Suprapubic skin (tissue), 3 donors: ENCODE measurements around the gene GFOD1.

Experiments
- POLR2A ChIP-seq, 2 donors: fragments of 450-650 bp; IDR thresholded peaks; one replicate each; pipeline ENCODE4 v1.6.1; 2017; ENCODE audit warnings: antibody characterized with exemption in 2 of 2, mild to moderate bottlenecking in 2 of 2, moderate library complexity in 2 of 2
- TF ChIP-seq, protein P1 (sequence below), 2 donors: fragments of 200-600 bp in 1 of 2; fragments of 450-650 bp in 1 of 2; sonication (generic) in 1 of 2; IDR thresholded peaks; one replicate each; pipeline ENCODE4 v1.5.1; 2016 to 2019; ENCODE audit warnings: antibody characterized with exemption in 2 of 2, mild to moderate bottlenecking in 1 of 2, moderate library complexity in 1 of 2

DNA sequence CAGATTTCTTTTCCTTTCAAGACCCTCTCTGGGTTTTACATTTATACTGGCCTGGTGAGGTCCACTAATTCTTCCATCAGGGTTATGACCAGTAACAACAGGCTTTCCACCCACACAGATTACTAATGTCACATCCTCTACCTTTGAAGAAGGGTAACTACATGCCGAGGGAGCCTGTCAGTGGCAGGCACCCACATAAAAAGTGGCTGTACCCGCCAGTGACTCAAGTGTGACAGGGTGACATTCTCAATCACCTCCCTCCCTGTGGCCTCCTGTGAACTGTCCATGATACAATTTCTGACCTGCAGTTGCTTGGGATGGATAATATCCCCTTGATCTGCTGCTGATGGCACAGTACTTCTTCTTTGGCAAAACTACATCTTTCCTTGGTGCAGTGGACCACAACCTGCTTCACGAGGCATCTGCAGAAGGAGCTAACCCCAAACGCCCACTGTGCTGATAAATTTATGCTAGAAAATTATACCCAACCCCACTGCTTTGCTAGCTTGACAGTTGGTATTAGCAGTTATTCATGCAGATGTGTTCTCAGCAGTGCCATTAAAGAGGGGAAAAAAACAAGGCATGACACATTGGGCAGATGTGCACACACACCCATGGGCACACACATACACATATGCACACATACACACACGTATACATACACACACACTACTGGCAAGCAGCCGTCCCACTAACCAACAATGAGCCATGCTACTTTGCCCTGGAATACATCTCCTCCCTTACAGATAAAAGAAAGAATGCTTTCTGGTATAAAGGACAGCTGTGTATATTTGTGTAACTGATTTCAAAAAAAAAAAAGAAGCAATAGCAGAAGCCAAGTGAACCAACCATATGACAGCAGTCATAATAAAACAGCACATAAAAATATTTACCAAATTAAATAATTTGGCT lies 20.8 kb downstream of the GFOD1 start:
- TF ChIP-seq, protein P1, sequence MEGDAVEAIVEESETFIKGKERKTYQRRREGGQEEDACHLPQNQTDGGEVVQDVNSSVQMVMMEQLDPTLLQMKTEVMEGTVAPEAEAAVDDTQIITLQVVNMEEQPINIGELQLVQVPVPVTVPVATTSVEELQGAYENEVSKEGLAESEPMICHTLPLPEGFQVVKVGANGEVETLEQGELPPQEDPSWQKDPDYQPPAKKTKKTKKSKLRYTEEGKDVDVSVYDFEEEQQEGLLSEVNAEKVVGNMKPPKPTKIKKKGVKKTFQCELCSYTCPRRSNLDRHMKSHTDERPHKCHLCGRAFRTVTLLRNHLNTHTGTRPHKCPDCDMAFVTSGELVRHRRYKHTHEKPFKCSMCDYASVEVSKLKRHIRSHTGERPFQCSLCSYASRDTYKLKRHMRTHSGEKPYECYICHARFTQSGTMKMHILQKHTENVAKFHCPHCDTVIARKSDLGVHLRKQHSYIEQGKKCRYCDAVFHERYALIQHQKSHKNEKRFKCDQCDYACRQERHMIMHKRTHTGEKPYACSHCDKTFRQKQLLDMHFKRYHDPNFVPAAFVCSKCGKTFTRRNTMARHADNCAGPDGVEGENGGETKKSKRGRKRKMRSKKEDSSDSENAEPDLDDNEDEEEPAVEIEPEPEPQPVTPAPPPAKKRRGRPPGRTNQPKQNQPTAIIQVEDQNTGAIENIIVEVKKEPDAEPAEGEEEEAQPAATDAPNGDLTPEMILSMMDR (IDR thresholded peaks at IDR 0.05): no peak
- TF ChIP-seq POLR2A (IDR thresholded peaks at IDR 0.05): no peak
